ENCODE data around the gene FAM120C.

Gene FAM120C

DNA sequence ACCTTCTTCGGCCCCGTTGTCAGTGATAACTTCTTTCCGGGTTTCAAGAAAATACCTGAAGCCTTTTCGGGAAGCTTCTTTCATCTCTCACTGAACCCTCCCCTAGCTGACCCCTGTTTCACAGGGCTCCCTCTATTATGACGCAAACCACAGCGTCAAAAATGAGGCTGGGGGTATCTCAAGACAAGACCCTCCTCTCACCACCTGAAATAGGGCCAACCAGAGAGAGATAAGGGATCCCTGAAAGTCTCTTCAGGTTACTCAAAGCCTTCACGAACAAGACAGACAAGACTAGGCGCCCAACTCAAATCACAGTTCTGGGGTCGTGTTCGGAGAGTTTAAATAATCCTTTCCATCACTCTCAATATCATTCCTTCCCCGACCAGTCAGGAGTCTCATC, 140.0 kb downstream of the FAM120C start:
- no peak for DNase-seq (ENCODE audit: low spot score)
- no peak for TF ChIP-seq CTCF (IDR thresholded peaks at IDR 0.05; ENCODE audit: extremely low read depth, missing control alignments)

DNA sequence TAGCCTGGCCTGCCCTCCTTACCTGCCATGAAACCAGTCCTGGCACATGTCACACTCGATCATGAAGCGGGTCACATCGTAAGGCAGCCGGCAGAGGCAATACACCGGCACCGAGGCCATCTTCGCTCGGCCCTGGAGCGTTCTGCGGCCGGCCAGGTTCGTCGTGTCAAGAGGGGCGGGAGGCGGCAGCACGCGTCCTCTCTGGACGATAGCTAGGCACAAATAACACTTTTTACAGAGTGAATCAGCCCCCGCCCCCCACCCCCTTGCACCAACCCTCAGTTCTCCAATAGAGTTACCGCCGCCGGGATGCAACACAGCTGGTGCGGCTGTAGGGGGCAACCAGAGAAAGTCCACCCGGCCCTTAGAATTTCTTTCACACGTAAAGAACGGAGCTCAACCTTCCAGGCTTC, 140.4 kb downstream of the FAM120C start:
- TF ChIP-seq CTCF (IDR thresholded peaks at IDR 0.05; ENCODE audit: extremely low read depth, missing control alignments): no peak
- peak; percentile 41 for DNase-seq (ENCODE audit: low spot score)

GRCh38 chrX:54030329-54030728, 152.7 kb downstream of the FAM120C start:
- no peak for DNase-seq (ENCODE audit: low spot score)
- TF ChIP-seq CTCF (IDR thresholded peaks at IDR 0.05; ENCODE audit: extremely low read depth, missing control alignments): no peak

GRCh38 chrX:54029529-54030143, 153.4 kb downstream of the FAM120C start:
- no peak for TF ChIP-seq CTCF (IDR thresholded peaks at IDR 0.05; ENCODE audit: extremely low read depth, missing control alignments)
- DNase-seq (ENCODE audit: low spot score): no peak

- no peak for TF ChIP-seq CTCF (IDR thresholded peaks at IDR 0.05; ENCODE audit: extremely low read depth, missing control alignments)
Measured at GRCh38 chrX:54024350-54024749, 158.7 kb downstream of the FAM120C start.

More at GRCh38 chrX:54024350-54024749, 158.7 kb downstream of the FAM120C start:
- no peak for DNase-seq (ENCODE audit: low spot score)
